ENCODE results near the gene RFX5.
"Not testable (repeated sequence)": the region's sequence is repeated elsewhere in the genome, so short reads cannot be mapped to it uniquely, and the experiment has no call there.

Gene RFX5

DNA sequence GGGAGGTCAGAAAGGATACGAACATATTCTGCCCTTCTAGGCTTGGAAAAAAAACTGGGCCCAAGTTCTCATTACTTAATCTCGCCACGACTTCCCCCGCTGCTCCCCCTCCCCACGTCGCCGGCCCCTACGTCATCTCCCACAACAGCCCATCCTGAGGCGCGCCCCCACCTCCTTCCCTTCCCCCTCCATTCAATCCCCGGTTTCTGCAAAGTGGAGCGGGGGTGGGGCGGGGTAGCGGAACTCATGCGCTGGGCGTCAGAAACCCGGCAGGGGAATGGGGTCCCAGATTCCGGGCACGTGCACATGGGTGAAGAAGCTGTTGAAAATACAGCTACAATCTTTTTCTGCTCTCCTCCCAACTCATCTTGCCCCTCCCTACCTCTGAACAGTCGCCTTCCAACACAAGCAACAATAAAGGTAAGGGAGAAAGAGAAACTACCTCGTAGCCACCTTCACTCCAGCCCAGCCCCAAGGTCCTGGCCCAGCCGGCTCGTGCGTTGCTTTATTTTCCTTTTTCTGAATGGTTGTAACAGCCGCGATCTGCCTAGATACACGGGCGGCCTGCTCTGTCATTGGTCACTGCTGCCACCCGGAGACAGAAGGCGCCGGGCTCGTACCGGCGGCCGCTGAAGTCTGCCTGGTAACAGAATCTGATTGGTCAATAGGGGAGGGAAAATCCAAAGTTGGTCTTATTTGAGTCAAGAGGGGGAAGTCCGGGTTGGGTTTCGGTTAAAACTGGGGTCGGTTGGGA lies at the start of gene RFX5:
TSS of gene RFX5 (minus strand) at position 484 of the 754 bp plus-strand sequence. CDS start 932 bp downstream, outside the sequence.
- DNase-seq (ENCODE audit: low spot score), result peak; percentile 96

GRCh38 chr1:151396265-151396664 lies 49.2 kb upstream of the RFX5 start:
- DNase-seq (ENCODE audit: low spot score), result not testable (repeated sequence)

DNA sequence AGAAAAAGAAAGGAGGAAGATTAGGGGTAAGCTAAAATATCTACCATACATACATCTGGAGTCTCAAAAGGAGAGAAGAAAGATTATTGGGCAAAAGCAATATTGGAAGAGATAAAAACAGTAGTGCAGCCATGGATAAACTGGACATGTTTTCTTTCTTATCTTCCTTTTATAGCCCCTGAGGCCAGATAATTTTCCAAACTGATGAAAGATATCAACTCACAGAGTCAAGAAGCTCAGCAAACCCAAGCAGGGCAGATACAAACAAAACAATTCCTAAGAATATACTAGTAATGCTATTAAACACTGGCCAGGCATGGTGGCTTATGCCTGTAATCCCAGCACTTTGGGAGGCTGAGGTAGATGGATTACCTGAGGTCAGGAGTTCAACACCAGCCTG lies 46.5 kb upstream of the RFX5 start:
- no peak for DNase-seq (ENCODE audit: low spot score)

DNA sequence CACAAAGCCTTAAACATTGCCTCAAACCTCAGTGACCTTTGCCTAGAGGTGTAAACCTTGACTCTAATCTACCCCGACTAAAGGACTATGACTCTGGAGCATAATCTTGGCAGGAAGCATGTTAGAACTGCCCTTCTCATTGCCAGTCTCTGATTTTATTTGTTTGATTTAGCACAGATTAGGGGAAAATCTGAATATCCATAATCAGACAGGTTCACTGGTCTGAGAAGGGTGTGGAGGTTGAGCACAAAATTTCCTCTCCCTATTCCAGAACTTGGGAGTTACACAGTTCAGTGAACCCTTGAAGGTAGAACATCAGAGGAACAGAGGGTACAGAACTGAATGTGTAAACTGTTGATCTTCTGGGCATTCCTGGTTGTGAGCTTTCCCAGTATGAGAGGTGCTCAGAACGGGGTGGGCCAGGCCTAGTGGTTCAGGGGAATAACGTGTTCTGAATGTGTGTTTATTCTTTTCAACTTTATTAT lies 44.1 kb upstream of the RFX5 start:
- DNase-seq (ENCODE audit: low spot score), result no peak

DNA sequence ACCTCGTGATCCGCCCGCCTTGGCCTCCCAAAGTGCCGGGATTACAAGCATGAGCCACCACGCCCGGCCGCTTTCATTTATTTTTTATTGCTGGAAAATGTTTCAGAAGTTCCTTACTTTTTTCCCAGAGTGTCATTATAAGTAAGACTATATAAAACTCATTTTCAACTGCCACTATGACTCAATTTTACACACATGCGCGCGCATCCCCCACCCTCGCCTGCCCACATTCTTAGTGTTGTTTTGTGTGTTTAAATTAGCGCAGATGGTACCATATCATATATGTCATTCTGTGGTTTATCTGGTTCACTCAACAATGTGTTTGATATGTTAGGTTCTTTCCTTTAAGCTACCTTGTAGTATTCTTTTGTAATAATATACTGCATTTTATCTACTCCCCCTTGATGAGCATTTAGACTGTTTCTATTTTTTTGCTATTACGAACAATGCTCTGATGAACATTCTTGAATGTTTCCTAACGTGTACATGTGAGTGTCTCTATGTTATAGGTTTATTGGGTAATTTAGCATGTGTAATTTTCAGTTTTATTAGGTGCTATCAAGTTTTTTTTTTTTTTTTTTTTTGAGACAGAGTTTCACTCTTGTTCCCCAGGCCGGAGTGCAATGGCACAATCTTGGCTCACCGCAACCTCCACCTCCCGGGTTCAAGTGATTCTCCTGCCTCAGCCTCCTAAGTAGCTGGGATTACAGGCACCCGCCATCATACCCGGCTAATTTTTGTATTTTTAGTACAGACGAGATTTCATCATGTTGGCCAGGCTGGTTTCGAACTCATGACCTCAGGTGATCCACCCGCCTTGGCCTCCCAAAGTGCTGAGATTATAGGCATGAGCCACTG lies 43.4 kb upstream of the RFX5 start:
- not testable (repeated sequence) for DNase-seq (ENCODE audit: low spot score)

- no peak for DNase-seq (ENCODE audit: low spot score)
These were observed 39.0 kb upstream of the RFX5 start for GRCh38 chr1:151386002-151386401.

GRCh38 chr1:151384584-151384983 lies 37.5 kb upstream of the RFX5 start:
- no peak for DNase-seq (ENCODE audit: low spot score)

DNA sequence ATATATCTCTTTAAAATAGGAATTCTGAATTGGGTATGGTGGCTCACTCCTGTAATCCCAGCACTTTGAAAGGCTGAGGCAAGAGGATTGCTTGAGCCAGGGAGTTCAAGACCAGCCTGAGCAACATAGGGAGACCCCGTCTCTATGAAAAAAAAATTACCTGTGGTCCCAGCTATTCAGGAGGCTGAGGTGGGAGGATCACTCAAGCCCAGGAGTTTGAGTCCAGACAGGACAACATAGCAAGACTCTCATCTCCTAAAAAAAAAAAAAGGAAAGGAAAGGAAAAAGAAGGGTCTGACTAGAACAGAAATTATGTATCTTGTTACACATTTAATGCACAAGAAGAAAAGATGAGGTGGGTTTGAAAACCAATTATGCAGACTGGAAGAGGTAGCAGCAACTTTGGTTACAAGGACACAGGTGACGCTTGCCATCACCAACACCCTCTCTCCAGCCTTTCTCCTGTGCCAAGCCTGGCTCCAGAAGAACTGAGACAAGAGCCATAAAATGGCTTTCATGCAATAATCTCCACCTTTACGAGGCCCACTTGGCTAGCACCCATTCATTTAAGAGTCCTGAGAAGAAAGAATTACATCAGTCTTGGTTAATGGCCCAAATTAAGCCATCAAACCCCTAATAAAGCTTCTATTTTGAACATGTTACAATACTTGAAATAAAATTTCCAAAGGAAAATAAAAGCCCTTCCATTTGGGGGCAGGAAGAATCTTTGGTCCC lies 30.3 kb upstream of the RFX5 start:
- no peak for DNase-seq (ENCODE audit: low spot score)

DNA sequence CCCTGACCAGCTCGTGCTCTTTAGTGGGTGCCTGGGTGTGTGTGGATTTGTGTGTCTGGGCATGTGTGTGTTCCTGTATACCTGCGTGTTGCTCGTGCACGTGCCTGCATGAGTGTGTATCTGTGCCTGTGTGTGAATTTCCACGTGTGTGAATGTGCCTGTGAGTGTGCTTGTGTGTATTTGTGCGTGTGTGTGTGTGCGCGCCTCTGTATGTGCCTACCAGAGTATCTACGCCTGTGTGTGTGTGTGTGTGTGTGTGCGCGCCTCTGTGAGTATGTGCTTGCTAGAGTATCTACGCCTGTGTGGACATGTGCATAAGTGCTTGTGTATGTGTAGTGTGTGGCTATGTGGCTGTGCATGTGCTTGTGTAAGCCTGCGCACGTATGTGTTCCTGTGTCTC lies 26.1 kb upstream of the RFX5 start:
- DNase-seq (ENCODE audit: low spot score), result no peak

DNA sequence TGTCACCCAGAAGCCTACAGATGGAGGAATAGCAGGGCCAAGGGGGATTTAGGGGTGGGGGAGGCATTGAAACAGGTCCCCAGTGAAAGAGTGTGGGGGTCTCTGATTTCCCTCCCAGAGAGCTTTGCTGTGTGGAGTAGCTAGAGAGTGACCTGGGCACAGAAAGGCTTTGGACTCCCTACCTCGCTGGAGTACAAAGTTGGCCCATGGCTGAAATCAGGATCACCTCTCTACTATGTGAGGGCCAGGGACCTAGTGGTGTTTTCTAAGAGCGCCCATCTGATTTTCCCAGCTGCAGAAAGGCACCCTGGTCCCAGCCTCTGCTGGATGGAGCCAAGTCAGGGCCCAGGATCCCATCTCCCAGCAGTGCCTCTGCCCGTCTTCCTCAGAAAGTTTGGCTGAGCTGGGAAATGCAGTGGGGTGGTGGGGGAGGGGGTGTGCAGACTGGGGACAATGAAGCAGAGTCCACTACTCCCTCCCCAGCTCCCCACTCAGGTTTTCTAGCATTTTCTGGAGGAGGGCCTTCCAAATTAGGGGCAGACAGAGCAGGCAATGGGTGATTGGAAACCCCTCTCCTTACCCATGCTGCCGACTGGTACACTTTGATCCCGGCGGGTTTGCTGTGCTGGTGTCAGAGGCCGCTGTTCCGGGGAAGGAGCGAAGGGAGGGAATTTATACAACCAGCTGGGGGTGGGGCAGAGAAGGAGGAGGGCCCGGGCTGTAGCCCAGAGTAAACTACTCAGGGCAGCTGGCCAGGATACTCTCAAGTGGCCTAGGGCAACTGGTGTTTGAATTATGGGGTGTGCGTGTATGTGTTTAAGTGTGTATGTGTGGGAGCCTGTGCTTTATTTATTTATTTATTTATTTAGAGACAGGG lies 25.2 kb upstream of the RFX5 start, which contains the start of gene SELENBP1:
TSS of gene SELENBP1 (minus strand) at position 648 of the 877 bp plus-strand sequence. CDS start at position 584, 64 bp downstream.
- peak; percentile 90 for DNase-seq (ENCODE audit: low spot score)

DNA sequence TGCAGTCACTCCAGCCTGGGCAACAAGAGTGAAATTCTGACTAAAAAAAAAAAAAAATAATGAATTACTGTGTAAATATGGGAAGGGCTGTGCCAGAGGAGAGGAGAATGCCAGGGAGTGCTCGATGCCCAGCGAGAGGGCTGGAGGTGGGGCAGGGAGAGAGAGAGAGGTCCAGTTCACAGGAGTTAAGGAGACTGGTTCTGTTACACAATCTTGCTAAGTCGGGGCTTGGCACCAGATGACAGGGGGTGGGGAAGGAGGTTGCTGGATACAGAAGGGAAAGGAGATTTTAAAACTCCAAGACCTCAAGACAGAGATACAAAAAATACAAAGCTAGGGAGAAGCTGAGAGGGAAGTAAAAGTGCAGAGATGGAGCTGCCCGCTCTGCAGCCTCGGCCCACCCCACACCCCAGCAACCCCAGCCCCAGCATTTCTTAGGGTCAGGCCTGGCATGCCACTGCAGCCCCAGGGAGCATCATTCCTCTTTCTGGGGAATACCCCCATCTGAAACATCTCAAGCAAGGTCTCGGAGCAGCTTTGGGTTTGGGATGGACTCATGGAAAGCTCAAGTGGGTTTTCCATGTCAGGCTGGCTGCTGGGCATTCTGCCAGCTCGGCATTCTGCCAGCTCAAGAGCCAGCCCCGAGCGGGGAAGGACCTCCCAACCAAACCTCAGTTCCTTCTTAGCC lies 24.5 kb upstream of the RFX5 start:
- peak; percentile 93 for DNase-seq (ENCODE audit: low spot score)

DNA sequence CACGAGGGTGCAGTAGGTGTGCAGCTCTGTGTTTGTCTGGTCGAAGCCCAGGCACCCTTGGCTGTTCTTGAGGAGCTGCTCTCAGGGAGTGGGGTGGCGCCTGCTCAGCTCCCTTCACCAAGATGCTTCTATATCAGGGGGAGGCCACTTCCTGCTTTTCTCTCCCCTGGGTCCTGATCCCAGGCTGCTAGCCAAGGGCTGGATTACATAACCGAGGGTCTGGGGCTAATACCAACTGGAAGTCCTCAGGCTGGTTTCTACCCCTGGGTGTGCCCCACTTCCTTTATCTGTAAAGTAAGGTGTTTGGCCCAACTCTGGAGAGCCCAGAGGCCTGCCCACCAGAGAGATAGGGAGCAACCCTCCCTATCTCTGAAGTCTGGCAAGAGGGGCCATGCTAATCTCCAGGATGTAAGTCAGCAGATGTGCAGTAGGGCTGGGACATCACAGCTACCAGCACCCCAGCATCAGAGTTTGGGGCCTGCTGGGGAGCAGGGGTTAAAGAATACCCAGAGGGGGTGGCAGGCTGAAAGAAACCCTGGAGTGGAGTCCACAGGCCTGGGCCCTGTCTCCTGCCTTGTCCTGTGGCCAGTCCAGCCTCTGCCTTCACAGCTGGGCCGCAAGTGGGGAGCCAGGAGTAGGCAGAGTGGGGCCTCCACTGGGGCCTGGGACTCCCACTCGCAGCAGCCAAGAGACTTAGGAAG lies 23.3 kb upstream of the RFX5 start:
- DNase-seq (ENCODE audit: low spot score), result peak; percentile 91

DNA sequence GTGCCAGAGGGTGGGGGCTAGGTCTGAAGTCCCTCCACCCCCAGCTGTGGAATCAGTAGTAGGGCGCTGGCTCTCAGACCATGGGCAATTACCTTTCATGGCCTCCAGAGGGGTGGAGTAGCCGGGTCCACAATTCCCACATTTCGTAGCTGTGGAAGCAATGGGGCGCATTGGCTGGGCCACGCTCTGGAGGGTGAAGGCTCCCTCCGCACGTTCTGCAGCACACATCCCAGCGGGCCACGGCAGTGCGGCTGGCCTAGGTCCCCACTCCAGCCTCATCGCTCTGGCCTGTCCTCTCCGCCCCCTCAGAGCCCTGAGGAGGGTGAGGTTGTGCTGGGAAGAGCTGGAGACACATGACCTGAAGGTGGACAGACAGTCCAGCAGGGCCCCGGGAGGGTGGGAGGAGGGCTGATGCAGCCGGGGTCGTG lies 22.6 kb upstream of the RFX5 start:
- DNase-seq (ENCODE audit: low spot score), result peak; percentile 34

DNA sequence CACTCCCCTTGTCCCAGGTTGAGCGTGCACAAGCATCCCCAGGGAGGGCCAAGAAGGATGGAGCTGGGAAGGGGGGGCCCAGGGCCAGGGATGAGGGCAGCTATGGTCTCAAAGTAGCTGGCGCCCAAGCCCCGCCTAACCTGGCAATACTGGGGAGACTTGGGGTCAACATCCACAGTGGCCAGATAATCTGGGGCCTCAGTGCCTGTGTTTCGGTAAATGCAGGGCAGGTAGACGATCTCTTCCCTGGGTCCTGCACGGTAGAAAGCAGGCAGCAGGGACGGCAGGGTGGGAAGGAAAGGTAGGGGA lies 22.2 kb upstream of the RFX5 start:
- DNase-seq (ENCODE audit: low spot score), result no peak

DNA sequence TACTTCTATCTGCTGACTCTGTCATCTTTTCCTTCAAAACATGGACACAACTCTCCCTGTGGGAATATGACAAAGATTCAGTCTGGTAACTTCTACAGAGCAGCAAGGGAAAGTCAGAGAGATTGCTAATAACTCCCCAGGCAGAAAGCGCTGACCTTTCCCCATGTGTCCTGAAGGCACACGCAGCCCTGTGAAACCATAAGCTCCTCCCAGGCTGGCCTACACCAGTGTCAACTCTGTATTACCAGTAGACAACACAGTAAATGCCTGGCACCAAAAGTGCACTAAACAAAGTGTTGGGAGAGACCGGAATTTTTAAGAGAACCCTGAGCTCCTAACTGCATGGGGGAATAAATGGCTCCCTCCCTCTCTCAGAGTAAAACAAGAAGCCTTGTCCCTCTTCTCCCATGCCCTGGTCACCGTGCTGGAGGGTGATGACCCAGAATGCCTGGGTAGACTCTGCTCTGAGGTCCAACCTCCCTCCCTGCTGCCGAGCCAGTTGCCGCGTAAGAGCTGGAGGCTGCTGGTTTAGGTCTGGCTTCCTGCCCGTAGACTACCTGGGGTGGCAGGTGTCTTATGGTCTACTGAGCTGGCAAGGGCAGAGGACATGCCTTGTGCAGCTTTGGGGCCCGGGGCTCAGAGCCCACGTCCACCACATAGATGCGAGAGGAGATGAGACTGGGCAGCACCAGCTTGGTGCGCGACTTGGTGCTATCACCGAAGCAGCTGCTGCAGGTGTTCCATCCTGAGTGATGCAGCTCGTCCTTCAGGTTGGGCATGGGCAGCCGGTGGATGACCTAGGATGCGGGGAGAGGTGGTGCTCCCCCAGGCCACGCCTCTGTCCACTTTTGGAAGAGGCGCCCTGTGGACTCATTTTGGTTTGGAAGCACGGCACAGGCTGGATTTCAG lies 21.6 kb upstream of the RFX5 start:
- DNase-seq (ENCODE audit: low spot score), result peak; percentile 35

GRCh38 chr1:151367658-151368392 lies 20.8 kb upstream of the RFX5 start:
- peak; percentile 67 for DNase-seq (ENCODE audit: low spot score)

DNA sequence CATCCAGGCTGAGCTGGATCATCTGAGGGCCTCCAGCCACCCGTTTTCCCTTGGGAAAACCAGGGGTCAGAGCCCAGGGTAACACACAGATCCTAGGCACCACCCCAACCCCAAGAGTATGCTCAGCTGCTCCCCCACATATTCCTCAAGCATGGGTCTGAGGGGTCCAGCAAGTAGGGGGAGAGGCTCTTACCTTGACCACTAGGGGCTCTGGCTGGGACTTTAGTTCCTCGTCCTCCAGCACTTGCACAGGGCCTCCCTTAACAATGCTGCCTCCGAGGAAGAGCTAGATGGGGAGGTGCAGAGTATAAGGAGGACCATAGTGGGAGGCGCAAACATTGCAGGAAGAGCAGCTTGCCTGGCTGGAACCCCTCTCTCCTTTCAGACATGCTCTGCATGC lies 17.9 kb upstream of the RFX5 start:
- no peak for DNase-seq (ENCODE audit: low spot score)

Data from hematopoietic multipotent progenitor cell treated with erythropoietin and hydrocortisone succinate and interleukin-3 and kit ligand, for 17 days (in vitro differentiated cells).